Right lobe of liver (tissue), 6 donors: ENCODE data around the gene DNAL4. TPM values are rescaled to one million over a fixed set of nuclear protein-coding genes. Genes with fewer than 3 reads are reported as not detected.

Source experiments
- ATAC-seq, 4 donors: fragments of 200-7000 bp; cut with Tn5 transposase; one replicate each; pipeline ENCODE4 v1.9.1; 2020; ENCODE audit warnings: mild to moderate bottlenecking in 4 of 4, moderate library complexity in 4 of 4
- DNase-seq, 3 donors: peaks; one replicate each; pipeline ENCODE4 v3.0.0-alpha.2; 2020
- H3K27ac ChIP-seq, 3 donors: fragments of 200-600 bp; one replicate each; pipeline ENCODE4 v1.8.0; 2022
- H3K27me3 ChIP-seq, 2 donors: fragments of 200-600 bp; one replicate each; pipeline ENCODE4 v1.8.0; 2022
- H3K36me3 ChIP-seq, 4 donors: fragments of 200-600 bp; sonication (generic) in 1 of 4; one replicate each; pipeline versions ENCODE4 v1.5.1 to v1.8.0; 2017 to 2022; ENCODE audit warnings: control low read depth in 1 of 4
- H3K4me1 ChIP-seq, 4 donors: fragments of 200-600 bp; sonication (generic) in 1 of 4; one replicate each; pipeline versions ENCODE4 v1.5.1 to v1.8.0; 2017 to 2022; ENCODE audit warnings: control low read depth in 1 of 4
- H3K4me3 ChIP-seq, 3 donors: fragments of 200-600 bp; one replicate each; pipeline ENCODE4 v1.8.0; 2022
- H3K9me3 ChIP-seq, 4 donors: fragments of 200-600 bp; sonication (generic) in 1 of 4; one replicate each; pipeline versions ENCODE4 v1.5.1 to v1.8.0; 2017 to 2022; ENCODE audit warnings: control low read depth in 1 of 4
- CTCF ChIP-seq, 4 donors: fragments of 200-600 bp in 3 of 4; fragments of 450-650 bp in 1 of 4; IDR thresholded peaks; one replicate each; pipeline versions ENCODE4 v1.5.1 to v1.8.0; 2016 to 2022; ENCODE audit warnings: antibody characterized with exemption in 4 of 4, mild to moderate bottlenecking in 2 of 4
- POLR2A ChIP-seq: fragments of 450-650 bp; IDR thresholded peaks from one replicate; pipeline ENCODE4 v1.6.1; 2017; ENCODE audit warnings: antibody characterized with exemption, mild to moderate bottlenecking
- WGBS: methylation state at CpG from one replicate; pipeline ENCODE4 v1.1.6; 2018; ENCODE audit warnings: low coverage, low lambda C conversion rate; ENCODE audit not compliant: insufficient coverage; ENCODE audit errors: missing lambda C conversion rate; 5-methylcytosine and 5-hydroxymethylcytosine counted together
- intact Hi-C, 2 donors: fragments of 100-400 bp; cut with DNase I; formaldehyde crosslinking; loops; one replicate each; pipeline versions ENCODE4 v1.11.2 to v1.14.1; 2022
- total RNA-seq, 6 experiments: library from RNA; depleted of rRNA in 2 of 6; stranded (reverse); fragments of >200 nt in 2 of 6; fragmentation: NEBNext Ultra II Directional in 3 of 6; extraction: Animal tissue kit (Norgen Biotek cat#: 25700) in 3 of 6; gene quantifications; one replicate each; pipeline versions ENCODE4 v1.1.0 to v1.2.4, GENCODE V29; 2016 to 2023
- donor health status: DM: no; HTN: yes; CAD: no.
- donor health status: DM: no; HTN: no; CAD: no.
- donor health status: DM: no; HTN: no; CAD: no.
- donor health status: DM: no; HTN: yes; CAD: no.
- donor health status: DM: no; HTN: yes; CAD: no.

The DNAL4 gene
- total RNA-seq, 6 experiments from 2014 or later = 2.0 to 6.2 (median 5.1) TPM

- no peak for ATAC-seq
- DNase-seq = peak in 1 of 3 donors; percentile 72
- WGBS = 61% methylated on average over 8 of the region's 24 CpGs
- H3K4me1 ChIP-seq = peaks cover 0 to 47% (median 10%) of the 10 kb centered on the region in 4 donors
- no peaks in the 10 kb centered on the region for H3K27me3 ChIP-seq
- peak overlapping the region; percentile 11 to 100 (median 99) for H3K27ac ChIP-seq
- intact Hi-C loops = no loop called here
- H3K4me3 ChIP-seq = no peak overlapping the region
- H3K9me3 ChIP-seq = no peaks in the 10 kb centered on the region
- TF ChIP-seq POLR2A (no peak), CTCF (IDR thresholded peaks at IDR 0.05) (no peak)
- peaks cover 0 to 60% (median 36%) of the 10 kb centered on the region in 4 donors for H3K36me3 ChIP-seq
Observed at GRCh38 chr22:38751422-38752346, 42.3 kb downstream of the DNAL4 start.

GRCh38 chr22:38751066-38751421, 42.9 kb downstream of the DNAL4 start:
- no peak for ATAC-seq
- no peak for TF ChIP-seq POLR2A
- TF ChIP-seq CTCF (IDR thresholded peaks at IDR 0.05) = no peak
- DNase-seq = no peak
- H3K9me3 ChIP-seq = no peaks in the 10 kb centered on the region
- WGBS = no CpG with 5 or more reads among the region's 12 CpGs
- H3K27me3 ChIP-seq = no peaks in the 10 kb centered on the region
- H3K36me3 ChIP-seq = peaks cover 0 to 66% (median 38%) of the 10 kb centered on the region in 4 donors
- H3K4me3 ChIP-seq = no peak overlapping the region
- intact Hi-C loops = no loop called here
- peak overlapping the region in 1 of 3 donors; percentile 100 for H3K27ac ChIP-seq
- peaks cover 0 to 49% (median 9%) of the 10 kb centered on the region in 4 donors for H3K4me1 ChIP-seq

GRCh38 chr22:38750638-38751037, 43.3 kb downstream of the DNAL4 start:
- no peak for TF ChIP-seq POLR2A
- no peak for TF ChIP-seq CTCF (IDR thresholded peaks at IDR 0.05)
- DNase-seq = no peak
- peak overlapping the region in 1 of 3 donors; percentile 100 for H3K27ac ChIP-seq
- peaks cover 0 to 70% (median 40%) of the 10 kb centered on the region in 4 donors for H3K36me3 ChIP-seq
- ATAC-seq = no peak
- no peak overlapping the region for H3K4me3 ChIP-seq
- no peaks in the 10 kb centered on the region for H3K27me3 ChIP-seq
- no peaks in the 10 kb centered on the region for H3K9me3 ChIP-seq
- no CpG with 5 or more reads among the region's 17 CpGs for WGBS
- intact Hi-C loops = no loop called here
- peaks cover 0 to 53% (median 9%) of the 10 kb centered on the region in 4 donors for H3K4me1 ChIP-seq

- H3K36me3 ChIP-seq = peaks cover 0 to 75% (median 42%) of the 10 kb centered on the region in 4 donors
- DNase-seq = no peak
- H3K4me1 ChIP-seq = peaks cover 0 to 59% (median 9%) of the 10 kb centered on the region in 4 donors
- H3K27me3 ChIP-seq = no peaks in the 10 kb centered on the region
- TF ChIP-seq CTCF (IDR thresholded peaks at IDR 0.05) = no peak
- no peak for TF ChIP-seq POLR2A
- intact Hi-C loops = no loop called here
- whole genome bisulfite sequencing = 80% methylated on average over 1 of the region's 14 CpGs
- peak overlapping the region in 1 of 3 donors; percentile 100 for H3K27ac ChIP-seq
- ATAC-seq = no peak
- H3K9me3 ChIP-seq = no peaks in the 10 kb centered on the region
- no peak overlapping the region for H3K4me3 ChIP-seq
Observed at GRCh38 chr22:38750104-38750503, 43.8 kb downstream of the DNAL4 start.
